Jurkat, Clone E6-1 (cell line): ENCODE results near the gene DDOST. TPM values are rescaled to one million over a fixed set of nuclear protein-coding genes. Genes with fewer than 3 reads are reported as not detected.

Experiments
- DNase-seq: peaks from one replicate; pipeline ENCODE4 v3.0.0-alpha.2; 2011; ENCODE audit warnings: low read depth, low spot score
- H3K4me3 ChIP-seq: 2 replicates; pipeline ENCODE4 v1.5.1; 2011; ENCODE audit warnings: mild to moderate bottlenecking, low read length, control low read depth, moderate library complexity
- polyA plus RNA-seq: library from polyadenylated mRNA; unstranded; fragments of >200 nt; gene quantifications from one replicate; pipeline ENCODE4 v1.2.1, GENCODE V29; 2012; ENCODE audit warnings: missing spikeins; ENCODE audit not compliant: insufficient read length, insufficient read depth

The DDOST gene
- polyA plus RNA-seq = 147 TPM

- peak within 1 kb of the TSS; percentile 96 for H3K4me3 ChIP-seq
- peak; percentile 98 for DNase-seq
Observed at GRCh38 chr1:20661207-20662109, at the start of gene DDOST. DDOST (minus strand) TSS chr1:20661369; CDS start chr1:20661350, 19 bp downstream.

GRCh38 chr1:20710469-20711284 lies 49.5 kb upstream of the DDOST start:
- no peak overlapping the region for H3K4me3 ChIP-seq
- DNase-seq = no peak

GRCh38 chr1:20709868-20710267 lies 48.7 kb upstream of the DDOST start:
- H3K4me3 ChIP-seq = no peak overlapping the region
- no peak for DNase-seq

GRCh38 chr1:20708891-20709290 lies 47.7 kb upstream of the DDOST start:
- no peak overlapping the region for H3K4me3 ChIP-seq
- DNase-seq = no peak

GRCh38 chr1:20708057-20708456 lies 46.9 kb upstream of the DDOST start:
- H3K4me3 ChIP-seq = no peak overlapping the region
- no peak for DNase-seq

GRCh38 chr1:20706841-20707240 lies 45.7 kb upstream of the DDOST start:
- H3K4me3 ChIP-seq = no peak overlapping the region
- no peak for DNase-seq

GRCh38 chr1:20705203-20705755 lies 44.1 kb upstream of the DDOST start:
- DNase-seq = peak; percentile 88
- H3K4me3 ChIP-seq = no peak overlapping the region

GRCh38 chr1:20704390-20705202 lies 43.4 kb upstream of the DDOST start:
- H3K4me3 ChIP-seq = no peak overlapping the region
- no peak for DNase-seq

GRCh38 chr1:20703124-20703756 lies 42.1 kb upstream of the DDOST start:
- no peak for DNase-seq
- H3K4me3 ChIP-seq = no peak overlapping the region

- DNase-seq = no peak
- no peak overlapping the region for H3K4me3 ChIP-seq
Observed at GRCh38 chr1:20702416-20702815, 41.2 kb upstream of the DDOST start.

- no peak for DNase-seq
- no peak overlapping the region for H3K4me3 ChIP-seq
Observed at GRCh38 chr1:20701847-20702246, 40.7 kb upstream of the DDOST start.

GRCh38 chr1:20701446-20701845 lies 40.3 kb upstream of the DDOST start:
- no peak overlapping the region for H3K4me3 ChIP-seq
- no peak for DNase-seq

- no peak overlapping the region for H3K4me3 ChIP-seq
- no peak for DNase-seq
Observed at GRCh38 chr1:20700636-20701215, 39.6 kb upstream of the DDOST start.

- no peak for DNase-seq
- no peak overlapping the region for H3K4me3 ChIP-seq
Observed at GRCh38 chr1:20699558-20699957, 38.4 kb upstream of the DDOST start.

GRCh38 chr1:20698195-20698910 lies 37.2 kb upstream of the DDOST start:
- DNase-seq = no peak
- H3K4me3 ChIP-seq = no peak overlapping the region

- no peak overlapping the region for H3K4me3 ChIP-seq
- DNase-seq = no peak
Observed at GRCh38 chr1:20697563-20697962, 36.4 kb upstream of the DDOST start.
